Measurements from ENCODE around the gene ING3.

The ING3 gene, protein sequence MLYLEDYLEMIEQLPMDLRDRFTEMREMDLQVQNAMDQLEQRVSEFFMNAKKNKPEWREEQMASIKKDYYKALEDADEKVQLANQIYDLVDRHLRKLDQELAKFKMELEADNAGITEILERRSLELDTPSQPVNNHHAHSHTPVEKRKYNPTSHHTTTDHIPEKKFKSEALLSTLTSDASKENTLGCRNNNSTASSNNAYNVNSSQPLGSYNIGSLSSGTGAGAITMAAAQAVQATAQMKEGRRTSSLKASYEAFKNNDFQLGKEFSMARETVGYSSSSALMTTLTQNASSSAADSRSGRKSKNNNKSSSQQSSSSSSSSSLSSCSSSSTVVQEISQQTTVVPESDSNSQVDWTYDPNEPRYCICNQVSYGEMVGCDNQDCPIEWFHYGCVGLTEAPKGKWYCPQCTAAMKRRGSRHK
- total RNA-seq, result 28.6 to 43.4 (median 34.3) reads per million in 4 donors

DNA sequence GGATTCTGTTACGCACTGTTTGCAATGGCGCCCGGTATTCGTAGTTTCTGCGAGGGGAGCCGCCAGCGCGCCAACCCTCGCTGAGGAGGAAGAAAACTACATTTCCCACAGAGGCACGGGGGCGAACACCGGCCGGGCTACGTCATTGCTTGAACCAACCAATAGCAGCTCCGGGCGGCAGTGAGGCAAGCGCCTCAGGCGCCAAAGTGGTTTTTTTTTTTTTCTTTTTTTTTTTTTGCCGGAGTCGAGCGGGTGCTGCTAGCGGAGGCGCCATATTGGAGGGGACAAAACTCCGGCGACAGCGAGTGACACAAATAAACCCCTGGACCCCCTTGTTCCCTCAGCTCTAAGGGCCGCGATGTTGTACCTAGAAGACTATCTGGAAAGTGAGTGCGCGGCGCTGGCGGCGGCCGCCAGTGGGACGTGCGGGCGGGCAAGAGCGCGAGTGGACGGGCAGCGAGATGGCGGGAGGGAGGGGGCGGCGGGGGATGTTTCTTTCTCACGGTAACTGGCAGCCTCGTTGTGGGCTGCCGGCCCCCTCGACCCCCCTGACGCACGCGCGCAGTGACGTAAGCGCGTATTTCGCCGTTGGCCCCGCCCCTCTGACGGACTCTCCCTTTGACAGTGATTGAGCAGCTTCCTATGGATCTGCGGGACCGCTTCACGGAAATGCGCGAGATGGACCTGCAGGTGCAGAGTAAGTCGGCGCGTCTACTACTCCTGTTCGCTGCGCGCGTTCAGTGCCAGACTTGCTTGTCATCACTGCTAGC is at the start of gene ING3:
TSS of gene ING3 (plus strand) at position 239 of the 770 bp plus-strand sequence. CDS start at position 359, 120 bp downstream.
- DNase-seq, result peak; percentile 95 to 99 (median 96)

- DNase-seq, result no peak
Measured at GRCh38 chr7:120915314-120916105, 35.1 kb upstream of the ING3 start.

DNA sequence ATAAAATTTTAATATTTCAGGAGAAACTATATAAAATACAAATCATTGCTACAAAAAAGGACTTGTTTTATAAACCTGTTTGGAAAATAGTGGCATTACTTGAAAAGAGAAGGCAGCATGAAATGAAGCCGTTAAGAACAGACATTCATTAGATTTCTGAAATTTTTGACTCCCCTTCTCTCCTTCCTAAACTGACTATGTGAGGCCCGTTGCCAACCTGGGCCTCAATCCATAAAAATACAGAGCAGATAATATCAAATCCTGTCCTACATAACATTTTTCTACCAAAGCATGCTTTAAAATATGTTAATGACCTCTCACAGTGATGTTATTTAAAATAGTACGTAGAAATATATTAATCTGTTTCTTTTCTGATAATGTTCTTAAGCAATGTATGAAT is 34.5 kb upstream of the ING3 start:
- no peak for DNase-seq

GRCh38 chr7:120916538-120916937 is 34.0 kb upstream of the ING3 start:
- DNase-seq, result no peak

DNA sequence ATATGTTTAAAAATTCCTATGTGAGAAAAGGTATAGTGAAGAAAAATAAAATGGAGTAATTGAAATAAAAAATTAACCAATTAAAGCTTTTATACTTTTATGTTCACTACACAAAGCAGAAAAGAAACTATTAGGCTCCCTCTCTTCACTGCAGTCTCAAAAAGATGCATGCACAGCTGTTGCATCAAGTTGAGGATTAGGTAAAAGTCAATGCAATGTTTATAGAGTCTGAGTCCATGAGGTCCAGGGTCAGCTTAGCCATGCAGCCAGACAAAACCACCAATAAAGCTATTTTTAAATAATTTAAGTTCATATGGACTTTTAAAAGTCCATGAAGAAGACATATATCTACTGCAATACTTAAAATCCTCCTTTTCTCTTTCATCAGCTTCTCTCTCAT is 31.1 kb upstream of the ING3 start:
- DNase-seq, result no peak

GRCh38 chr7:120920034-120920433 is 30.5 kb upstream of the ING3 start:
- DNase-seq, result no peak

DNA sequence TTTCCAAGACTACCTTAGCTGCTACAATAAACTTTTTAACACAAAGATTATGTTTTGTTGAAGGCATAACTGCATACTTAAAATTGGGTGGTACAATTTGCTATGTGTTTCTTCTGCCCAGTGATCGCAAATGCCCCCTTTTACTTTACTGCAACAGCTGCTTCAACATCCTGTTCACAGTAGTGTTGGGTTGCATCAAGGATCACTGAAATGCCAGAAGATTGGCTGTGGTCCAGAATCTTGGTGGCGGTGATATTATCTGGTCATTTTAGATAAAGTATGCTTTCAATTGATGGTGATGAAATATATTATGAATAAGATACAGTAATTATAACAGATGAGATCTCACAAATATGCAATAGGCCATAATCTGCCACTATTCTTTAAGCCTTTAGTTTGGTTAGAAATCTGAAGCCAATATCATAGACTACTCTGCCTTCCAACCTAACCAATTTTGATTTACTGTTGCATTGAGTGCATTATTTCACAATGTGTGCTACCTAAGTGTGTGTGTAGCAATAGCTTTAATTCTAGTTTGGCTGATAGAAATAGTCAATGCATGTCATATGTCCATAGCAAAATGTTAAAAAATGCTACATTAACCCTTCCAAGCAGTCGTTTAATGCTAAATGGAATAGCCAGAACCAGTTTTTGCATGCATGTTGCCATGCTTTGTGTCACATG is 29.8 kb upstream of the ING3 start:
- no peak for DNase-seq

DNA sequence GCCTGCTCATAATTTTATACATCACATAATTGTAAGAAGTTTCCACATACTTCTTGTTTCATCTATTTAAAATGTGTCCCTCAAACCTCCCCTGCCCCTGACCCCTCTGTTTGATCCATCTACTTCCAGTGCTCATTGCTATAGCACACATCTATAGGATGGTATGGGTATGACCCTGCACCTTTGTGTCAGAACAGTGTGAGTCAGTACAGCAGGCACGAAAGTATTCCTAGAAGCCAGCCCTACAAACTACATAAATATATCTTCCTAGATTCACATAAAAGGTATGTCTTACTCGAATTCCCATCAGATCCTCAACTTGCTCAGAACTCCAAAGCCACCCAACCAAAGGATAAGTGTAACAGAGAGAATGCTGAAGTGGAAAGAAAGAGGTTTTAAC is 25.7 kb upstream of the ING3 start:
- DNase-seq, result no peak

DNA sequence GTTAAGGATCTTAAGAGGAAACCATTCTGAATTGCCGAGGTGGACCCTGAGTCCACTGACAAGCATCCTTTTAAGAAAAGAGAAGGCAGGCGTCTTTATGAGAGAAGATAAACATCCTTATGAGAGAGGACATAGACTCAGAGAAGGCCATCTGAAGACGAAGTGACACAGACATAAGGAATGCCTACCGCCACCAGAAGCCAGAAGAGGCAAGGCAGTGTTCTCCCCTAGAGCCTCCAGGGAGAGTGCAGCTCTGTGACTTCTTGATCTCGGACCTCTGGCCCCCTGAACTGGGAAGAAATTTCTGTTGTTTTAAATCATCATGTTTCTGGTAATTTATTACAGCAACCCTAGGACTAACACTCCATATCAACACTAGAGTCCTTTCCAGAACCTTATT is 25.2 kb upstream of the ING3 start:
- no peak for DNase-seq

- no peak for DNase-seq
Measured at GRCh38 chr7:120926943-120927346, 23.6 kb upstream of the ING3 start.

GRCh38 chr7:120927454-120928103 is 23.0 kb upstream of the ING3 start:
- DNase-seq, result no peak

DNA sequence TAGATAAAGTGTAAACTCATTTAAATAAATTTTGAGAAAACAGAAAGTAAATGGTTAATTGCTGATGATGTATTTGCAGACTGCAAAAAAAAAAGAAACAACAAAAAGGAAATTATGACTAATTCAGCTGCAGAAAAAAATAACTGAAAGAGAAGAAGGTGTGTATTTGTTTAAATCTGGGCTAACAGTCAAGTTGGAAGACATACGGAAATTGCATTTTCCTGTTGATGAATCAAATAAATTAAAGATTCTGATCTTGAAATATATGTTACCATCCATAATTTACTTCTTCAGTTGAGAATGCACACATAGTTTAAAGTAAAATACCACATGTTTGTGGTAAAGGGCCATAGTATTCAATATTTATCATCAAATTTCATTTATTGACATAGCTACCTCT is 19.3 kb upstream of the ING3 start:
- peak in 1 of 5 donors; percentile 8 for DNase-seq

DNA sequence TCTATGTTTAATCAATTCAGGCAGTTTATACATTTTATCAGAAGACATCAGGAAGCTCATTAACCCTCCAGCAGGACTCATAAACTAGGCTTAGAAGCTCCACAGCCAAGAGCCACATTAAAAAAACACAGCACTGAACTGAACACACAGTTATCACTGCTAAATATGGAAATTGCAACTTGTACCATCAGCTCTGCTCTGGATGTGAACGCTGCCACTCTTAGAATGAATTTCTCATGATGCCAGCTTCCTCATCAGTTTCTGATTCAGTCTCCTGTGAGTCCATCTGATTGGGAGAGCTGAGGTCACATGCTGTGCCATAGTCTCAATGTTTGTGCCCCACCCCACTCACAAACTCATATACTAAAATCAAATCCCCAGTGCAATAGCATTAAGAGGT is 17.1 kb upstream of the ING3 start:
- peak in 1 of 5 donors; percentile 32 for DNase-seq

DNA sequence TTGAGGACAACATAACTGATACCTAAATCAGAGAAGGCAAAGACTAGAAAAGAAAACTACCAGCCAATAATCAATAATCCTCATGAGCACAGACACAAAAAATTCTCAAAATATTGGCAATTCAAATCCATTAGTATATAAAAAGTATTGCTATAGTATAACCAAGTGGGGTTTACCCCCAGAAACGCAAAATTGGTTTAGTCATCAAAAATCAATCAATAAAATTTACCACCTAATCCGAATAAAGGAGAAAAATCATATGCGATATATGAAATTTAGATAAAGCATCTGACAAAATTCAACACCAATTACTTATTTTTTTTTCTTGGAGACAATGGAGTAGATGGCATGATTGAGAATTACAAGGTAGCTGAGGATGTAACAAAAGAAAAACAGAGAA is 11.2 kb upstream of the ING3 start:
- DNase-seq, result no peak

DNA sequence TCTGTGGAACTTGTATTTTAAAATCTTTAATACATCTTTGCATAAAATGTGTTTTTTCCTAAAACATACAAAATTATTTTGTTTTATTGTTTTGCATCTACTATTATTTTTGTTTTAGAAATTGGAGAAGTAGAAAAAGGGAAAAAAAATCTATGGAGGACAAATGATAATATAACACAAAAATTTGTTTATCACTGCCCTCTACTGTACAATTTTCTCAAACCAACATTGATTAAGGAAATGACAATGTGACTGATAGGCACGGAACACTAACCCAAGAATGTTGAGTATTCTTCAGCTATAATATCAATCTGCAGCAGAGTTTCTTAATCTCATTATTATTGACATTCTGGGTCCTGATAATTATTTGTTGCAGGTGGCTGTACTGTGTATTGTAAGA is 9.5 kb upstream of the ING3 start:
- no peak for DNase-seq

DNA sequence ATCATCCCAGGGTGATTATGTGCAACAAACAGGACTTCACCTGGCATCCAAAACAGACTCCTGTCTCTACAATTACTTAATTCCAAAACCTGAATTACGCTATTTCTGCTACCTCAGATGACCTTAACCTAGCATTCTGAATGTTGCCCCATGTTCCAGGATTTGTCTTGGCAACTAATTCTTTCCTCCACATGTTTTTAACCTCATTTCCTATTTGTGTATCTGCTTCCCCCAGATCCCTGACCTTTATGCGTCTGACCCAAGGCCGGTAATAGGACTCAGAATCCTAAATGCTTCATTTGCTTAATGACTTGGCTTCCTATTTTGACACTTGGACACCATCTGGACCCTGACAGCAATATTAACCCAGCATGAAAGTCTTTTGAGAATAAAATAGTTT is 8.7 kb upstream of the ING3 start:
- no peak for DNase-seq

GRCh38 chr7:120942861-120943260 is 7.7 kb upstream of the ING3 start:
- no peak for DNase-seq

DNA sequence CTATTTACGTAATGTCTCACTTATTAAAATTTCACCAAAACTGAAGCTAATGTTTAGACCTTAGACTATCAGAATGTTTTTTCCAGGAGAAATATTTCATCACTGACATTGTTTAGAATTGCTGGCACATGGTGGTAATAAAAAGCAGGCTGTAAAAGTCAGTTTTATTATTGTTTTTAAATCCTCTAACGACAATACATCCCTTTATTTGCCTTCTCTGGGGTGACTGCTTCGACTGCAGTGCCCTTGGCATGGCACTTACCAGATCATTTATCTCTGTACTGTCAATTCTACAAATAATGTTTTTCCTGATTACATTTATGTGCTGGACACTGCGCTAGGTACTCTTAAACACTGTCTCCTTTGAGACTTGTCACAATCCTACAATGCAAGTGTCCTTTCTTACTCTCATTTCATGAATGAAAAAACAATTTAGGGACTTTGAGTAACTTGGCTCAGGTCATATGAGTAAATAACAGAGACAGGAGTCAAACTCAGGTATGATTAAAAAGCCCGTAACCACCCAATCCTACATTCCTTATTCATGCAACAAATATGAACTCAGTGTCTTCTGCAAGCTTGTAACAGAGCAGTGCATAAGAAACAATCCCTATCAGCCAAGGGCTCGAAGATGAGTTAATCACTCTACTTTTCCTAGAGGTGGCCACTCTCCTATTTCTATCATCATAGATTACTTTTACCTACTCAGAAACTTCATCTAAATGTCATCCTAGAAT is 5.6 kb upstream of the ING3 start:
- DNase-seq, result no peak

- no peak for DNase-seq
Measured at GRCh38 chr7:120947980-120948379, 2.6 kb upstream of the ING3 start.

DNA sequence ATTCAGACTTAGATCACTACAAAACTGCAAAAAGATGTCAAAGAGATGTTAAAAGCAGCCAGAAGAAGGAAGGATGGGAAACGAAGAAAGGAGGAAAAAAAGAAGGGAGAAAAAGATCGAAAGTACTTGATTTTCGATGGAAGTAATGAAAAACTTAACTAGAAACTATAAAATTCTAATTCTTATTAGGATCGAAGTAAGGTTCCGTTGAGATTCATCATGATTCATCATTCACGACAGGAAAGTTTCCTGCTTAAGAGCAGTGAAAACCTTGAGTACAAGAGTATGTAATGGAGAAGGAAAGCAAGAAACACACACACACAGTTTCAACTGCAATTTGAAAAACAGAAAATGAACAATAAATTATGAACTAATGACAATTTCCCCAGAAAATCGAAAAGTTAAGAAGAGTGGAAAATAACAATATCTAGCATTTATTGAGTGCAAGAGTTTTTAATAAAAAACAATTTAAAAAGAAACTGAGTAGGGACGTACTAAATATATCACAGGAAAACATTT is 1.1 kb upstream of the ING3 start:
- no peak for DNase-seq

DNA sequence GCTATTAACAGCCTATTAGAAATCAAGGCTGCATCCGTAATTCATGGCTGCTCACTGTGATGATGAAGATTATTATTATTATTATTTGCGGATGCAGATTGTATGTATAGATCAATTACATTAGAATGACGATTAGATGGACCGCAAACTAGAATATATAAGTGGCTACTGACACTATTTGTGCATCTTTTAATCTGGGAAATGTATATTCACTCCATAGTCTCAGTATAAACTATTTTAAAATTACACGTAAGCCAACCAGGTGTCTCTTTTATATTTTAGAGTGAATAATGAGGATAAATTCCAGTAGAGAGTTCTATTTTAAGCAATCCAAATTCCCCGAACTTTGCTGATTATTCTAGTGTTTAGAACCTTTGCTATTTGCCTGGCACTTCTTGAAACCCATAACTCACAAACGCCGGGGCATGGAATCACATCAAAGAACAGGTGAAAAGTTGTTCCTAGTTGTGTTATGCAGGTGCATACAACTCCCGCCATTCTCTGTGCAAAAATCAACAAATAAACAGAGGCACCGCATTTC is 509 bp upstream of the ING3 start:
- DNase-seq, result no peak

Measured in T-helper 1 cell (primary cell).